ENCODE measurements around the gene CLCN6.

DNA sequence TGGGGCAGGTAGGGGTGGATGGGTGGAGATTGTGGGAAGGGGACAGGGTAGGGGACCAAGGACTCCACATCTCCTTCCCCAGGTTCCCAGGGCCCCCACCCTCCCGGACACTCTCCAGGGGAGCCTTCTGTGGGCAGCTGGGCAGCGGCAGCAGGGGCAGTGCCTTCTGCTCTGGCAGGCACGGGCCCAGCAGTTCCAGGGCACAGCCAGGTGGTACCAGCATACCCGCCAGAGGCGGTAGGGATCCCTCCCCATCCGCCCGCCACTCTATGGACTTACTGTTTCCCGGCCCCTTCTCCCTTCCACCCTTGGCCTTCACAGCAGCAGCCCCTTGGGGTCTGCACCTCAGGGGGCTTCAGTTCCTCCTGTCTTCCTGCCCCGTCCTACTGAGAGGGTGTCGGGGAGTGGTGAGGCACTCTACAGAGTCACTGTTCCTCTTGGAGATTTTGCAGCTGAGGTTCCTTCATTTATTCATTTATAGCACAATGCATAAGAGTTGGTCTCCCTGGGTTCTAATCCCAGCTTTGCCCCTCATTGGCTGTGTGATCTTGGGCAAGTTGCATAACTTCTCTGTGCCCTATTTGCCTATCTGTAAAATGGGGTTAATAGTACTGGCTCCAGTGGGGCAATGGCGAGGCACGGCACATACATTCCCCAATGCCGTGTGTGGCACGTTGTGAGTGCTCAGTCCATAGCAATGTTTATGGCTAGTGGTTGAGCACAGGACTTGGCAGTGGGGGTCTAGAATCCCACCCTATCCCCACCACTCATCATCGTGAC, 27.0 kb upstream of the CLCN6 start:
- no peak for TF ChIP-seq POLR2A (IDR thresholded peaks at IDR 0.05; ENCODE audit: low read depth, low read length)
- TF ChIP-seq POLR2AphosphoS5 (IDR thresholded peaks at IDR 0.05; ENCODE audit: low read depth, low read length), result no peak
